Measurements from ENCODE around the gene ZNF808.
"Not testable (repeated sequence)": the region's sequence is repeated elsewhere in the genome, so short reads cannot be mapped to it uniquely, and the experiment has no call there.

Gene ZNF808

DNA sequence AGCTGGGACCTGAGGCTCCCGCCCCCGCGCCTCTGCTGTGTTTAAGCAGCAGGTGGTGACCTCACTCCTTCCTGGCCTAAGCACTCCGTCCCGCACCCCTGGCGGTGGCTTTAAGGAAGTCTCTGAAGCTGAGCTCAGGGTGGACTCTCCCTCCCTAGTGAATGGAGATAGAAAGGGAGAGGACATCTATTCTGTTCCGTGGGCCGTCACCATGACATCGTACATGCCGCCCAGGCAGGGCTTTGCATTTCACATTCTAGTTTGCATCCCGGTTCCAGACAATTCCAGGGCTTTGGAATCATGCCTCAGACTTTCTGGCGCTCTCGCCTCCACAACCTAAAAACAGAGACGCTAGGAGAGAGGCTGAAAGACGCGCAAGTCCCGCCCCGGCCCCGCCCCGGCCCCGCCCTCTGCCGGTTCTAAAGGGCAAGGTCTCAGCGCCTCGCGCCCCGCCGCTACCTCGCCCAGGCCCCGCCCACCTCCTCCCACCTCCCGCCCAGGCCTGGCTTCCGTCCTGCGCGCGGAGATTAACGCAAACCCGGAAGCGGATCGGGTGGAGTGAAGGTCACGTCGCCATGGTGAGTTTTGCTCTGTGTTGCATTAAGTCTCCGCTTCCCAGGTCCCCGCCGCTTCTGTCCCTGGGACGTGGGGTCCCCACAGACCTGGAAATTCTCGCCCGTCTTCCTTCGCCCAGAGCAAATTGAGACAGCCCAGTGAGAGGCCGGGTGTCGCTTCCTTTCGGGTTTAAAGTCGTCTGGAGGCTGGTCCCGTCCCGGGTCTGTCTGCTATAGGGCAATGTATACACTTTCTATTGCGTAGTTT, at the start of gene ZNF808:
ZNF808 (plus strand) TSS at position 535 of the 822 bp plus-strand sequence. CDS start 15,617 bp downstream, outside the sequence.
- DNase-seq, result peak; percentile 85

DNA sequence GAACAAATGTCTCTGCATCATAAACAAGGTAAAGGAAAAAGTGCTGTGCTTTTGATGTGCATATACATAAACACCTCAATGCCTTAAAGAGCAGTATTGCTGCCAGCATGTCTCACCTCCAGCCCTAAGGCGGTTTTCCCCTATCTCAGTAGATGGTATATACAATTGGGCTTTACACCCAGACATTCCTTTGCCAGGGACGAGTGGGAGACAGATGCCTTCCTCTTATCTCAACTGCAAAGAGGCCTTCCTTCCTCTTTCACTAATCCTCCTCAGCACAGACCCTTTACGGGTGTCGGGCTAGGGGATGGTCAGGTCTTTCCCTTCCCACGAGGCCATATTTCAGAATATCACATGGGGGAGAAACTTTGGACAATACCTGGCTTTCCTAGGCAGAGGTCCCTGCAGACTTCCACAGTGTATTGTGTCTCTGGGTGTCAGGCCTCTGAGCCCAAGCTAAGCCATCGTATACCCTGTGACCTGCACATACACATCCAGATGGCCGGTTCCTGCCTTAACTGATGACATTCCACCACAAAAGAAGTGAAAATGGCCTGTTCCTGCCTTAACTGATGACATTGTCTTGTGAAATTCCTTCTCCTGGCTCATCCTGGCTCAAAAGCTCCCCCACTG, 43.2 kb upstream of the ZNF808 start:
- DNase-seq, result not testable (repeated sequence)

GRCh38 chr19:52485064-52485463, 42.4 kb upstream of the ZNF808 start:
- DNase-seq, result not testable (repeated sequence)

- DNase-seq, result not testable (repeated sequence)
Measured at GRCh38 chr19:52485561-52486240, 41.8 kb upstream of the ZNF808 start.

DNA sequence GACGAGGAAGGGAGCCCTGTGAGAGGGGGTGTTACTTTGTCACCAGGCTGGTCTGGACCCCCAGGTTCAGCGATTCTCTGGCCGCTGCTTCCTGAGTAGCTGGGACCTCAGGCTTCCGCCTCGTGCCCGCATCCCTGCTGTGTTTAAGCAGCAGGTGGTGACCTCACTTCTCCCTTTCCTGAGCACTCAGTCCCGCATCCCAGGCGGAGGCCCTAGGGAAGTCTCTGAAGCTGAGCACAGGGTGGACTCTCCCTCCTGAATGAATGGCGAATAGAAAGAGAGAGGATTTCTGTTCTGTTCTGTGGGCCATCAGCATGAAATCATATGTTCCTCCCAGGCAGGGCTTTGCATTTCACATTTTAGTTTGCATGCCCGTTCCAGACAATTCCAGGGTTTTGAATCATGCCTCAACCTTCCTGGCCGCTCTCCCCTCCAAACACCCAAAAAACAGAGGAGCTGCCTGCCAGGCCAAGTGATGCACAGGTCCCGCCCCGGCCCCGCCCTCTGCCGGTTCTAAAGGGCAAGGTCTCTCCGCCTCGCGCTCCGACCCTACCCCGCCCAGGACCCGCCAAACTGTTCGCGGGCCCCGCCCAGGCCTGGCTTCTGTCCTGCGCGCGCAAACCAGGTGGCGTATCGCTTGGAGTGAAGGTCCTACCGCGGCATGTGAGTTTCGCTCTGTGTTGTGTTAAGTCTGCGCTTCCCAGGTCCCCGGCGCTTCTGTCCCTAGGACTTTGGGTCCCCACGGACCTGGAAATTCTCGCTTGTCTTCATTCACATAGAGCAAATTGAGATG, 35.1 kb upstream of the ZNF808 start:
- no peak for DNase-seq

GRCh38 chr19:52492994-52493470, 34.4 kb upstream of the ZNF808 start:
- DNase-seq, result no peak

GRCh38 chr19:52494518-52494917, 33.0 kb upstream of the ZNF808 start:
- no peak for DNase-seq

- no peak for DNase-seq
Measured at GRCh38 chr19:52498571-52498970, 28.9 kb upstream of the ZNF808 start.

DNA sequence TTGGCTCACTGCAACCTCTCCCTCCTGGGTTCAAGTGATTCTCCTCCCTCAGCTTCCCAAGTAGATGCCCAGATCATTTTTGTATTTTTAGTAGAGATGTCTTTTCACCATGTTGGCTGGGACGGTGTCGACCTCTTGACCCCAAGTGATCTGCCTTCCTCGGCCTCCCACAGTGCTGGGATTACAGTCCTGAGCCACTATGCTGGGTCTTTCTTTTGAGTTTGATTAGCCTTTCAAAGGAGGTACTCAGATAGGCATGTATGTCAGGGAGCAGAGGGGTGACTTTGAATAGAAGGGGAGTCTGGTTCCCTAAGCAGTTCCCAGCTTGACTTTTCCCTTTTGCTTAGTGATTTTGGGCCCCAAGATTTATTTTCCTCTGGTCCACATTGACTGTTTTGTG, 27.0 kb upstream of the ZNF808 start:
- not testable (repeated sequence) for DNase-seq

- not testable (repeated sequence) for DNase-seq
Measured at GRCh38 chr19:52500991-52501390, 26.5 kb upstream of the ZNF808 start.

DNA sequence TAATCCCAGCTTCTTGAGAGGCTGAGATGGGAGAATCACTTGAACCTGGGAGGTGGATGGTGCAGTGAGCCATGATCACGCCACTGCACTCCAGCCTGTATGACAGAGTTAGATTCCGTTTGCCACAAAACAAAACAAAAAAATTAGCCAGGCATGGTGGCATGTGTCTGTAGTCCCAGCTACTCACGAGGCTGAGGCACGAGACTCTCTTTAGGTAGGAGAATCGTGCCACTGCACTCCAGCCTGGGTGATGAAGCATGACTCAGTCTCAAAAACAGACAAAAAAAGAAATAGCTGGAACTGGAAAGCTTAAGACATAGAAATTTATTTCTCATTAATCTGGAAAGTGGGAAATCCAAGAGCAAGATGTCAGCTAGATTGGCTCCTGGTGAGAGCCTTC, 20.2 kb upstream of the ZNF808 start:
- no peak for DNase-seq

GRCh38 chr19:52516191-52516590, 11.3 kb upstream of the ZNF808 start:
- no peak for DNase-seq

DNA sequence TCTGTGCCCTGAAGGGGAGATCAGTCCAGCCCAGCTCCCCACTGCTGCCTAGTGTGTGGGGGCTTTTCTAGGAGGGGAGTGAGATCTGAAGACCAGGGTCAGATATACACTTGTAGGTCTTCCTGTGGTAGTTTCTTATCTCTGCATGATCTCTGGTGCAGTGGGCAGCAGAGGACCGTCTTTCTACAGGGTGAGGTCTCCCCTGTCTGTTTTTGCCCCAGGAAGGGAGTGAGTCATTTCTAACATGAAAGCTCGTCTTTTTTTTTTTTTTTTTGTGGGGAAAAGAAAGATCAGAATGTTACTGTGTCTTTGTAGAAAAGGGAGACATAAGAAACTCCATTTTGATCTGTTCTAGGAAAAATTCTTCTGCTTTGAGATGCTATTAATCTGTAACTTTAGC, 8.8 kb upstream of the ZNF808 start:
- no peak for DNase-seq

DNA sequence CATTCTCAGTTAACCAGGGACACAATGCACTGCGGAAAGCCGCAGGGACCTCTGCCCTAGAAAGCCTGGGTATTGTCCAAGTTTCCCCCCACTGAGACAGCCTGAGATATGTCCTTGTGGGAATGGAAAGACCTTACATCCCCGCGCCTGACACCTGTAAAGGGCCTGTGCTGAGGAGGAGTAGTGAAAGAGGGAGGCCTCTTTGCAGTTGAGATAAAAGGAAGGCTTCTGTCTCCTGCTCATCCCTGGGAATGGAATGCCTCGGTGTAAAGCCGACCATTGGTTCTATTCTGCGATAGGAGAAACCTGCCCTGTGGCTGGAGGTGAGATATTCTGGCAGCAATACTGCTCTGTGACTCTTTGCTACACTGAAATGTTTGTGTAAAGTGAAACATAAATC, 8.3 kb upstream of the ZNF808 start:
- DNase-seq, result not testable (repeated sequence)

DNA sequence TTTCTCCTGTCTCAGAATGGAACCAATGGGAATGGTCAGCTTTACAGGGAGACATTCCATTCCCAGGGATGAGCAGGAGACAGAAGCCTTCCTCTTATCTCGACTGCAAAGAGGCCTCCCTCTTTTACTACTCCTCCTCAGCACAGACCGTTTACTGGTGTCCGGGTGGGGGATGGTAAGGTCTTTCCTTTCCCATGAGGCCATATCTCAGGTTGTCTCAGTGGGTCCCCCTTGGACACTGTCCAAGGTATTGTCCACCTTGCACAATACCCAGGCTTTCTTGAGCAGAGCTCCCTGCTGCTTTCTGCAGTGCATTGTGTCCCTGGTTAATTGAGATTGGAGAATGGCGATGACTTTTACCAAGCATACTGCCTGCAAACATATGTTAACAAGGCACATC, 7.5 kb upstream of the ZNF808 start:
- no peak for DNase-seq

DNA sequence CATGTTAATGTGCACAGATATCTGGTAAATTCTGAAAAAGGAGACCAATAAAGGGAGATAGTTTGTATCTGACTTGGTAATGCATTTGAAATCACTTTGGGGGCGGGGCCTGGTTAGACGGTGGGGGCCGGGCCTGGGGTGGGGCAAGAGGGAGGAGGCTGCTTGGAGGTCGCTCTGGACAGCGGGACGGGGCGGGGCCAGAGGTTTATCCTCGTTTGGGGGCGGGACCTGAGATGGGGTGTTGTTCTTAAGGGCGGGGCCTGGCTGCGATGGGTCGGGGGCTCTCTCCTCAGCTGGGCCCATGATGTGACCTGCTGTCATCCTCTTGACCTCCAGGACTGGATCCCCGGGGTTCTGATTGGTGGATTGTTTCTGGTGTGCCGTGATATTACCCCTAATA, 4.9 kb upstream of the ZNF808 start:
- no peak for DNase-seq

GRCh38 chr19:52524086-52524485, 3.4 kb upstream of the ZNF808 start:
- no peak for DNase-seq

DNA sequence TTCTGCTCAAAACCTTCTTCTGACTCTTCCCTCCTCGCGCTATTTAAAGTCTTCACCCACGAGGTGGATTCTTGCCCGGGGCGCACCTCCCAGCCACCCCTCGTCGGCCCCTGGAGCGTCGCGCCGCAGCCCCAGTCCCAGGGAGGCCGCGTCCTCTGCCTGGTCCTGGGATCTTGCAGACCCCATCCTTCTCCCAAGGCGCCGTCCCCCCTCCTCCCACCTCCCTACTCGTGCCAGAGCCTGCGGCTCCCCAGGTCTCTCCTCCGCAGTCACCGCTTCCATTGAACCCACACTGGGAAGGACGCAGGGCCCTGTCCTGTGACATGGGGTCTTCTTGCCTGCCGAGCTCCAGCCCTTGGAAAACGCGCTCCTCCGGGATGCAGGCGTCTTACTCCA, 486 bp downstream of the ZNF808 start:
- DNase-seq, result no peak

DNA sequence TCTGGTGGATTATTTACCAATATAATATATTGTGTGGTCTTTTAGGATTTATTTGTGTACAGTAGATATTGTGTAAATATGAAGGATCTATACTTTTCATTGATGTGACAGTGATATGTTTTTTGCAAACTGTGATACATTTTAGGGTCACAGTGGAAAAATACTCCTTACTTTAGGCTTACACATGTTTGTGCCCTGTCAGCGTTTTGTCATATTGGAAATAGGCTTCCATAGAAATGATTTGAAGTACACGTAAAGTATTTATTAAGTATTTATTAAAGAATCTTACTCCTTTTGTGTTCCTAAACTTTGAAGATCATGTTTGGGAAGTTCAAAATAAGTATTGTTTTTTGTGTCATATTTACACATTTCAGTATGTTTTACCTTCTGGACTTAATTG, 5.0 kb downstream of the ZNF808 start:
- no peak for DNase-seq

- DNase-seq, result no peak
Measured at GRCh38 chr19:52533901-52534300, 6.4 kb downstream of the ZNF808 start.

DNA sequence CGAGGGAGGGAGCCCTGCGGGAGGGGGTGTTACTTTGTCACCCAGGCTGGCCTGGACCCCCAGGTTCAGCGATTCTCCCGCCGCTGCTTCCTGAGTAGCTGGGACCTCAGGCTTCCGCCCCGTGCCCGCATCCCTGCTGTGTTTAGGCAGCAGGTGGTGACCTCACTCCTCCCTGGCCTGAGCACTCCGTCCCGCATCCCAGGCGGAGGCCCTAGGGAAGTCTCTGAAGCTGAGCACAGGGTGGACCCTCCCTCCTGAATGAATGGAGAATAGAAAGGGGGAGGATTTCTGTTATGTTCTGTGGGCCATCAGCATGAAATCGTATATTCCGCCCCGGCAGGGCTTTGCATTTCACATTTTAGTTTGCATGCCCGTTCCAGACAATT, 7.9 kb downstream of the ZNF808 start:
- not testable (repeated sequence) for DNase-seq

DNA sequence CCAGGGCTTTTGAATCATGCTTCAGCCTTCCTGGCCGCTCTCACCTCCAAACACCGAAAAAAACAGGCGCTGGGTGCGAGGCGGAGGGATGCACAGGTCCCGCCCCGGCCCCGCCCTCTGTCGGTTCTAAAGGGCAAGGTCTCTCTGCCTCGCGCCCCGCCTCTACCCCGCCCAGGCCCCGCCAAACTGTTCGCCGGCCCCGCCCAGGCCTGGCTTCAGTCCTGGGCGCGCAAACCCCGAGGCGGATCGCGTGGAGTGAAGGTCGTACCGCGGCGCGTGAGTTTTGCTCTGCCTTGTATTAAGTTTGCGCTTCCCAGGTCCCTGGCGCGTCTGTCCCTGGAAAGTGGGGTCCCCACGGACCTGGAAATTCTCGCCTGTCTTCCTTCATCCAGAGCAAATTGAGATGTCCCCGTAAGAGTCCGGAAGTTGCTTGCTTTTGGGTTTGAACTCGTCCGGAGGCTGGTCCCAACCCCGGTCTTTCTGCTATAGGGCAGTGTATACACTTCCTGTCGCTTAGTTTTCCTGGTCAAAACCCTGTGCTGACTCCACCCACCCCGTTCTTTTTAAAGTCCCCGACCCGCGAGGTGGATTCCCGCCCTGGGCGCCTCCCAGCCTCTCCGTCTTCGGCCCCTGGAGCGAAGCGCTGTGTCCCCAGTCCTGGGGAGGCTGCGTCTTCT, 8.4 kb downstream of the ZNF808 start:
- DNase-seq, result no peak
